Loucy (cell line): ENCODE results near the gene TDRD5.

ENCODE experiments used
- H2AFZ ChIP-seq: fragments of 200-600 bp; sonication (generic); 2 replicates; pipeline ENCODE4 v1.6.0; 2016; ENCODE audit warnings: antibody characterized with exemption, mild to moderate bottlenecking, low read length, moderate library complexity
- H3F3A ChIP-seq: fragments of 200-600 bp; 2 replicates; pipeline ENCODE4 v1.6.0; 2016; ENCODE audit warnings: antibody characterized with exemption, low read depth, mild to moderate bottlenecking
- H3K27me3 ChIP-seq: fragments of 200-600 bp; sonication (generic); 2 replicates; pipeline ENCODE4 v1.6.1; 2014; ENCODE audit warnings: low read length, mild to moderate bottlenecking; ENCODE audit not compliant: insufficient read depth, poor library complexity, severe bottlenecking
- H3K36me3 ChIP-seq: fragments of 200-600 bp; sonication (generic); 2 replicates; pipeline ENCODE4 v1.6.1; 2016; ENCODE audit warnings: low read length; ENCODE audit not compliant: insufficient read depth
- H3K4me1 ChIP-seq: fragments of 200-600 bp; sonication (generic); 2 replicates; pipeline ENCODE4 v1.5.1; 2014; ENCODE audit warnings: low read length, mild to moderate bottlenecking; ENCODE audit not compliant: insufficient read depth, poor library complexity, severe bottlenecking
- H3K4me2 ChIP-seq: fragments of 200-600 bp; sonication (generic); 2 replicates; pipeline ENCODE4 v1.6.0; 2014; ENCODE audit warnings: antibody characterized with exemption, low read length, low read depth, mild to moderate bottlenecking; ENCODE audit not compliant: poor library complexity, severe bottlenecking
- H3K4me3 ChIP-seq: fragments of 200-600 bp; sonication (generic); 2 replicates; pipeline ENCODE4 v1.5.1; 2014; ENCODE audit warnings: low read length, mild to moderate bottlenecking, mixed read lengths; ENCODE audit not compliant: poor library complexity, severe bottlenecking
- H3K79me2 ChIP-seq: fragments of 200-600 bp; sonication (generic); 2 replicates; pipeline ENCODE4 v1.6.1; 2014; ENCODE audit warnings: low read length; ENCODE audit not compliant: insufficient read depth
- H3K9ac ChIP-seq: fragments of 200-600 bp; sonication (generic); 2 replicates; pipeline ENCODE4 v1.6.0; 2014; ENCODE audit warnings: mild to moderate bottlenecking, low read depth, low read length, moderate library complexity; ENCODE audit not compliant: poor library complexity, severe bottlenecking
- H3K9me2 ChIP-seq: fragments of 200-600 bp; sonication (generic); replicated peaks from 2 replicates; pipeline ENCODE4 v1.6.1; 2016; ENCODE audit warnings: low read depth, low read length, mixed read lengths
- H3K9me3 ChIP-seq: fragments of 200-600 bp; sonication (generic); 2 replicates; pipeline ENCODE4 v1.6.1; 2014; ENCODE audit warnings: mild to moderate bottlenecking, antibody characterized with exemption, low read length, low read depth; ENCODE audit not compliant: insufficient read depth
- H4K20me1 ChIP-seq: fragments of 200-600 bp; sonication (generic); 2 replicates; pipeline ENCODE4 v1.6.0; 2014; ENCODE audit warnings: antibody characterized with exemption, low read length, mild to moderate bottlenecking; ENCODE audit not compliant: insufficient read depth, poor library complexity, severe bottlenecking
- EZH2phosphoT487 ChIP-seq: fragments of 200-600 bp; IDR thresholded peaks from 2 replicates; pipeline ENCODE4 v1.6.1; 2018; ENCODE audit warnings: antibody characterized with exemption, mild to moderate bottlenecking, moderate library complexity, borderline replicate concordance
- TF ChIP-seq, protein P1 (sequence below): fragments of 200-600 bp; sonication (generic); conservative IDR thresholded peaks from 2 replicates; pipeline ENCODE4 v1.5.1; 2014; ENCODE audit warnings: mild to moderate bottlenecking, antibody characterized with exemption, low read length

The TDRD5 gene

DNA sequence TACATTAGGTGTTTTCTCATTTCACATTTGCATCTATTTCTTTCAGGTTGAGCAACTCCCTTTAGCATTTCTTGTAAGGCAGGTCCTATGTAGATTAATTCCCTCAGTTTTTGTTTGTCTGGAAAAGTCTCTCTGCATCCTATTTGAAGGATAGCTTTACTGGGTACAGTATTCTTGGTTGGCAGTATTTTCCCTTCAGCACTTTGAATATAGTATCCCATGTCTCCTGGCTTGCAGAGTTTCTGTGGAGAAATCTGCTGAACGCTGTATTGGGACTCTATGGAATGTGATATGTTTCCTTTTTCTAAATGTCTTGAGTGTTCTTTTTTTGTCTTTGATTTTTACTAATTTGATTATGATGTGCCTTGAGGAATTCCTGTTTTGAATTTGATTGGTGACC lies 122.5 kb downstream of the TDRD5 start:
- Histone ChIP-seq H3K4me2 (no peak overlapping the region), H3K9ac (no peak overlapping the region), H3F3A (no peaks in the 10 kb centered on the region), H3K9me2 (no peaks in the 10 kb centered on the region), H3K27me3 (no peaks in the 10 kb centered on the region), H2AFZ (no peak overlapping the region), H3K4me1 (no peaks in the 10 kb centered on the region), H3K79me2 (no peaks in the 10 kb centered on the region), H4K20me1 (no peaks in the 10 kb centered on the region), H3K9me3 (peaks cover 23% of the 10 kb centered on the region; the same call in 1 of the 2 replicates), H3K36me3 (no peaks in the 10 kb centered on the region), H3K4me3 (no peak overlapping the region)
- no peak for TF ChIP-seq EZH2phosphoT487
- TF ChIP-seq, protein P1, sequence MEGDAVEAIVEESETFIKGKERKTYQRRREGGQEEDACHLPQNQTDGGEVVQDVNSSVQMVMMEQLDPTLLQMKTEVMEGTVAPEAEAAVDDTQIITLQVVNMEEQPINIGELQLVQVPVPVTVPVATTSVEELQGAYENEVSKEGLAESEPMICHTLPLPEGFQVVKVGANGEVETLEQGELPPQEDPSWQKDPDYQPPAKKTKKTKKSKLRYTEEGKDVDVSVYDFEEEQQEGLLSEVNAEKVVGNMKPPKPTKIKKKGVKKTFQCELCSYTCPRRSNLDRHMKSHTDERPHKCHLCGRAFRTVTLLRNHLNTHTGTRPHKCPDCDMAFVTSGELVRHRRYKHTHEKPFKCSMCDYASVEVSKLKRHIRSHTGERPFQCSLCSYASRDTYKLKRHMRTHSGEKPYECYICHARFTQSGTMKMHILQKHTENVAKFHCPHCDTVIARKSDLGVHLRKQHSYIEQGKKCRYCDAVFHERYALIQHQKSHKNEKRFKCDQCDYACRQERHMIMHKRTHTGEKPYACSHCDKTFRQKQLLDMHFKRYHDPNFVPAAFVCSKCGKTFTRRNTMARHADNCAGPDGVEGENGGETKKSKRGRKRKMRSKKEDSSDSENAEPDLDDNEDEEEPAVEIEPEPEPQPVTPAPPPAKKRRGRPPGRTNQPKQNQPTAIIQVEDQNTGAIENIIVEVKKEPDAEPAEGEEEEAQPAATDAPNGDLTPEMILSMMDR, result no peak

DNA sequence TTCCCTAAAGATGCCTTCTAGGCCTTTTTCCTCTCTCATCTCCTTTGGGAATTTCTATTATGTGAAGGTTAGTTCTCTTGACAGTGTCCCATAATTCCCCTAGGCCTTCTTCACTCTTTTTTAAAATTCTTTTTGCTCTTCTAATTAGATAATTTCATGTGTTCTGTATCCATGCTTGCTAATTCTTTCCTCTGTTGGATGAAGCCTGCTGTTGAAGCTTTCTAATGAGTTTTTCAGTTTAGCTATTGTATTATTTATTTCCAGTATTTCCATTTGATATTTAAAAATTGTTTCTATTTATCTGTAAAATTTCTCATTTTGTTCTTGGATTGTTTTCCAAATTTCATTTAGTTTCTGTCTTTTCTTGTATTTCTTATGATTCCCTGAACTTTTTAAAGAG lies 123.0 kb downstream of the TDRD5 start:
- no peaks in the 10 kb centered on the region for H3K79me2 ChIP-seq
- no peak overlapping the region for H3K4me2 ChIP-seq
- no peak for TF ChIP-seq EZH2phosphoT487
- TF ChIP-seq, protein P1, result no peak
- no peaks in the 10 kb centered on the region for H3K4me1 ChIP-seq
- H3K27me3 ChIP-seq, result no peaks in the 10 kb centered on the region
- no peaks in the 10 kb centered on the region for H4K20me1 ChIP-seq
- H2AFZ ChIP-seq, result no peak overlapping the region
- H3K9me2 ChIP-seq, result no peaks in the 10 kb centered on the region
- no peak overlapping the region for H3K4me3 ChIP-seq
- no peaks in the 10 kb centered on the region for H3K36me3 ChIP-seq
- H3K9me3 ChIP-seq, result peaks cover 24% of the 10 kb centered on the region
- H3F3A ChIP-seq, result no peaks in the 10 kb centered on the region
- H3K9ac ChIP-seq, result no peak overlapping the region

DNA sequence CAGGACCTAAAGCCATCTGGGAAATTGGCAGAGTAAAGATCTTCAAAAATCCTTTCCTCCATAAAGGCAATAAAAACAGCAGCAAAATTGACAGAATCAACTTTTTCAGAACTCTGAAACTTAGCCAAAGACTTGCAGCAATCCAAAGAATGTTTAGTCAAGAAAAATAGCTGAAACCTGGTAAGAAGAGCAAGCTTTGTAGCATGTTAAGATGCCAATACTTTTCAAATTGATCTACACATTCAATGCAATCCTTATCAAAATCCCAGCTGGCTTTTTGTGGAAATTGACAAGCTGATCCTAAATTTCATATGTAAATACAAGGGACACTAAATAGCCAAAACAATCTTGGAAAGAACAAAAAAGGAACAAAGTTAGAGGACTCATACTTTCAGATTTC lies 127.6 kb downstream of the TDRD5 start:
- H2AFZ ChIP-seq, result no peak overlapping the region
- no peaks in the 10 kb centered on the region for H3F3A ChIP-seq
- H3K9me2 ChIP-seq, result no peaks in the 10 kb centered on the region
- H3K4me1 ChIP-seq, result no peaks in the 10 kb centered on the region
- no peaks in the 10 kb centered on the region for H3K79me2 ChIP-seq
- TF ChIP-seq, protein P1, result no peak
- no peak for TF ChIP-seq EZH2phosphoT487
- H4K20me1 ChIP-seq, result no peaks in the 10 kb centered on the region
- no peak overlapping the region for H3K9ac ChIP-seq
- H3K4me3 ChIP-seq, result no peak overlapping the region
- H3K36me3 ChIP-seq, result no peaks in the 10 kb centered on the region
- no peak overlapping the region for H3K4me2 ChIP-seq
- no peaks in the 10 kb centered on the region for H3K27me3 ChIP-seq
- peaks cover 26% of the 10 kb centered on the region for H3K9me3 ChIP-seq
